Measurements from ENCODE around the gene GANC.
A peak's percentile ranks its signal among the peaks of the same experiment; 100 is the strongest.
"Not testable (repeated sequence)": the region's sequence is repeated elsewhere in the genome, so short reads cannot be mapped to it uniquely, and the experiment has no call there.

Gene GANC, protein sequence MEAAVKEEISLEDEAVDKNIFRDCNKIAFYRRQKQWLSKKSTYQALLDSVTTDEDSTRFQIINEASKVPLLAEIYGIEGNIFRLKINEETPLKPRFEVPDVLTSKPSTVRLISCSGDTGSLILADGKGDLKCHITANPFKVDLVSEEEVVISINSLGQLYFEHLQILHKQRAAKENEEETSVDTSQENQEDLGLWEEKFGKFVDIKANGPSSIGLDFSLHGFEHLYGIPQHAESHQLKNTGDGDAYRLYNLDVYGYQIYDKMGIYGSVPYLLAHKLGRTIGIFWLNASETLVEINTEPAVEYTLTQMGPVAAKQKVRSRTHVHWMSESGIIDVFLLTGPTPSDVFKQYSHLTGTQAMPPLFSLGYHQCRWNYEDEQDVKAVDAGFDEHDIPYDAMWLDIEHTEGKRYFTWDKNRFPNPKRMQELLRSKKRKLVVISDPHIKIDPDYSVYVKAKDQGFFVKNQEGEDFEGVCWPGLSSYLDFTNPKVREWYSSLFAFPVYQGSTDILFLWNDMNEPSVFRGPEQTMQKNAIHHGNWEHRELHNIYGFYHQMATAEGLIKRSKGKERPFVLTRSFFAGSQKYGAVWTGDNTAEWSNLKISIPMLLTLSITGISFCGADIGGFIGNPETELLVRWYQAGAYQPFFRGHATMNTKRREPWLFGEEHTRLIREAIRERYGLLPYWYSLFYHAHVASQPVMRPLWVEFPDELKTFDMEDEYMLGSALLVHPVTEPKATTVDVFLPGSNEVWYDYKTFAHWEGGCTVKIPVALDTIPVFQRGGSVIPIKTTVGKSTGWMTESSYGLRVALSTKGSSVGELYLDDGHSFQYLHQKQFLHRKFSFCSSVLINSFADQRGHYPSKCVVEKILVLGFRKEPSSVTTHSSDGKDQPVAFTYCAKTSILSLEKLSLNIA (N-terminal part only)

GRCh38 chr15:42272939-42273899 is at the start of gene GANC, which contains the start of gene TMEM87A:
TSS of gene GANC (plus strand) at chr15:42273201. CDS start at chr15:42274482, 1,281 bp downstream.
TSS of gene TMEM87A (minus strand) at chr15:42273433. CDS start at chr15:42273398, 35 bp downstream.
- DNase-seq: peak; percentile 95

DNA sequence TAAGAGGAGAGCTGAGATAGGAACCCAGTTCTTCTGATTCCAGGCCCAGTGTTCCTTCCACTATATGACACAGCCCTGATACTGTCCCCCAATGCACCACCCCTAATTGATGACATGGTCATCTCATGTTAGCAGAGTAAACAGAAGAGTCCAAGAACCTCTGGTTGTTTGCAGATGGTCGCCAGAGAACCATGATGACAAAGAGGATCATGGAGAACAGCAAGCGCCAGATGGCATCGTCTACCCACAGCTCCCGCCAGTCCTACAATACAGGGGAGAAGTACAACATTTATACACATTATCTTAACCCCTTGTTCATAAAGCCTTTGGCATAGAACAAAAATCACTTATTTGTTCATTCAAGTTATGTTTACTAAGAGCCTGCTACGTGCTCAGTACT is 46.4 kb upstream of the GANC start:
- no peak for DNase-seq

- DNase-seq: no peak
These were observed 45.0 kb upstream of the GANC start for GRCh38 chr15:42228036-42228435.

DNA sequence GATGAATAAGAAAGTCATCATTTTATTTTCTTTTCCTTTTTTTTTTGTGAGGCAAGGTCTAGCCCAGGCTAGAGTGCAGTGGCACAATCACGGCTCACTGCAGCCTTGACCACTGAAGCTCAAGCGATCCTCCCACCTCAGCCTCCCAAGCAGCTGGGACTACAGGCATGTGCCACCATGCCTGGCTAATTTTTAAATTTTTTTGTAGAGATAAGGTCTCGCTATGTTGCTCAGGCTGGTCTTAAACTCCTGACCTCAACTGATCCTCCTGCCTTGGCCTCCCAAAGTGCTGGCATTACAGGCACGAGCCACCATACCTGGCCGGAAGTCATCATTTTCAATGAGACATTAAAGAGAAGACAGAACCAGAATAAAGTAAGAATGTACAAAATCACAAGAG is 44.0 kb upstream of the GANC start:
- not testable (repeated sequence) for DNase-seq

DNA sequence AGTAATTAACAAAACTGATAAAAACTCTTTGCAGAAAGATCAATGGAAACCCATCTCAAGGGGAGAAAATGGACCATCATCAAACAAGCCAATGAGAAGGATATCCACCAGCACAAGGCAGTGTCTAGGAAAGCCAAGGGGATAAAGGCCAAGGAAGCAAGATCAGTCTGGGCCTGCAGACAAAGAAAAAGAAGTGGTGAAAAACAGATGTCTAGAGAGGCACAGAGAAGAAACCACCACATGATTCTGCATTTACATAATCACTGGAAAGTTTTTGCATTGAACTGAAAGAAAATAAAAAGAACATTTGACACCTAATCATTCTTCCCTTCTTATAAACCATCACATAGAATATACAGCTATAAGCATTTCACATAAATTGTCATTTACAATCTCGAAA is 41.9 kb upstream of the GANC start:
- no peak for DNase-seq

GRCh38 chr15:42232606-42233005 is 40.4 kb upstream of the GANC start:
- DNase-seq: no peak

- DNase-seq: no peak
These were observed 39.9 kb upstream of the GANC start for GRCh38 chr15:42233107-42233506.

DNA sequence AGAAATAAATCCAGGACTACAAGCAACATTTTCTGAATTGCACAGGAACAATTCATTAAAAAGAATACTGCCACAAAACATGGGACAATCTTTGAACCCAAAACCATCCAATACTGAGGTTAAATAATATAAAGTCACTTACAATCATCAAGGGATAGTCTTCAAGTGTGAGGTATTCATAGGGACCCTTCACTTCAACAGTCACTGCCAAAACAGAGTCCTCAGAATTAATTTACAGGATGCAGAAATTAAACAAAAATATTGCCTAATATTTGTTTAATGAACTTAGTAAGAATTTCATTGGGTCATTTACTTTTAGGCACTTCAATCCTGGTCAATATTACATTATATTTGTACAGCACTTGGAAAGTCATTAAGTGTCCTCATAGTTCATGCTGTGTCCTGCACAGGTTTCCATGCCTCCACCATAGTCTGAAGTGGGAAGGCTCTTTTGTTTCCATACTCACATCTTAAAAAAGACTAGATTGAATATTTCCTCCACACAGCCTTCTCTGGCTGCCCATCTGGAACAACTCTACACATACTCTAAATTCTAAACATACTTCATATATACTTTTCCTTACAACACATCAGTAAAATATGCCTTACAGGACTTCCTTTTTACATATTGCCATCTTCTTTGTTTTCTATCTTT is 33.3 kb upstream of the GANC start:
- DNase-seq: no peak

DNA sequence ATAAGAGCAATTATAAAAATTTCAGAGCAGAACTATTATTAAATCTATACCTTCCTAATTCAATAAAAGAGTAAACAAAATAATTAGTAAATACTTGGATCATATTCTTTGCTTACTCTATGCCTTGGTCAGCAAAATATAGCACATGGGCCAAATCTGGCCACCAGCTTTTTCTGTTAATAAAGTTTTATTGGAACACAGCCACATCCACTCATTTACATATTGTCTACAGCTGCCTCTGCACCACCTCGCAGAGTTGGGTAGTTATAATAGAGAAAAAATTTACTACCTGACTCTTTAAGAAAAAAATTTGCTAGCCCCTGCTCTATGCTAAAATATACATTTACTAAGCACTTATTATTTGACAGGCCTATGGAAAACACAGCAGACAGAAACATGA is 32.2 kb upstream of the GANC start:
- DNase-seq: no peak

DNA sequence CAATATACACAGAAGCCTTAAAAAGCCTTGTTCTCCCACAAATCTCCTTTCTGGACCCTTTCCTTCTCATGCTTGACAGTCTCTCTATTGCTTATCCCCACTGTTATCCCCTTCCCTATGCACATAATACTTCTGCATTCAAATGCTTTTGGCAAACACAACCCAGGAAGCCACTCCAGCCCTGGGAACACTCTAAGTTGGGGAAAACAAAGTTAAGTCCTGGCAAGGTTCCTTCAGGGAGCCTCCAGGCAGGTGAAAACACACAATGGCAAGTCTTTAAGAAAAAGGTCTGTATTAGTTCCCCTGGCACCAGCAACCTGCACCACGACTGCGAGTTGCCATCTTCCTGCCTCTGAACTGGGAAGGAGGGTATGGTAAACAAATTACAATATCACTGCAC is 19.7 kb upstream of the GANC start:
- DNase-seq: no peak

DNA sequence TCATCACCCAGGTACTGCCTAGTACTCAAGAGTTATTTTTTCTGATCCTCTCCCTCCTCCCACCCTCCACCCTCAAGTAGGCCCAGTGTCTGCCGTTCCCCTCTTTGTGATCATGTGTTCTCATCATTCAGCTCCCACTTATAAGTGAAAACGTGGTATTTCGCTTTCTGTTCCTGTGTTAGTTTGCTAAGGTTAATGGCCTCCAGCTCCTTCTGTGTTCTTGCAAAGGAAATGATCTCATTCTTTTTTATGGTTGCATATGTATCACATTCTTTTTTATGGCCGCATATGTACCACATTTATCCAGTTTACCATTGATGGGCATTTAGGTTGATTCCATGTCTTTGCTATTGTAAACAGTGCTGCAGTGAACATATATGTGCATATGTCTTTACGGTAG is 8.2 kb upstream of the GANC start:
- DNase-seq: no peak

DNA sequence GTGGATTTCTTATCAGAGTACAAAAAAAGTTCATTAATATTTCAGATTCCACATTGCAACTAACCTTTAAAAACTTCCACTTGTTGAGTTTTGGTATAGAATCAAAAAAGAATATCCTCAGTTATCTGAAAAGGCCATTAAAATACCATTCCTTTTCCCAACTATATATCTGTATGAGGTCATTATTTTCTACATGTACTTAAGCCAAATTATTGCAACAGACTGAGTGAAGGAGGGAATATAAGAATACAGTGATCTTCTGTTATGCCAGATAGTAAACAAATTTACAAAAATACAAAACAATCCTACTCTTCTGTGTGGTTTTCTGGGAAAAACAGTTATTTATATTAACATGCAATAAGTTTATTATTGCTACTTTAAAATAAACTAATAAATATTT is 5.7 kb upstream of the GANC start:
- no peak for DNase-seq

- DNase-seq: no peak
These were observed 2.5 kb upstream of the GANC start for GRCh38 chr15:42270551-42270950.

DNA sequence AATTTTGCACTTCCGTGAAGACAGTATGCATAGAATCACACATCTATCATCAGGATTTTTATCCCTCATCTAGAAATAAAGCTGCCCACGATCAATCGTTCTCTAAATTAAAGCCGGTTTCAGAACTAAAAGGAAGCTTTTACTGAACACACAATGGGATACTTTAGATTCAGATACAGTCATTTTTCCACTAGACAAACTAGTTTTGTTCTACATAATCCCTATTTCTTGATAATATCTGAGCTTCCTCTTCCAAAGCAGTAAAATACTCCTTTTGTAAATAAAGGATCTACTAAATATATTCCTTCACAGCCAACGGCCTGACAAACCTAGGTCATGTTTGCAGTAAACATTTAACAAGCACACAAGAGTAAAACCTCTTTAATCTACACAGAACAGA is 2.0 kb upstream of the GANC start:
- no peak for DNase-seq

DNA sequence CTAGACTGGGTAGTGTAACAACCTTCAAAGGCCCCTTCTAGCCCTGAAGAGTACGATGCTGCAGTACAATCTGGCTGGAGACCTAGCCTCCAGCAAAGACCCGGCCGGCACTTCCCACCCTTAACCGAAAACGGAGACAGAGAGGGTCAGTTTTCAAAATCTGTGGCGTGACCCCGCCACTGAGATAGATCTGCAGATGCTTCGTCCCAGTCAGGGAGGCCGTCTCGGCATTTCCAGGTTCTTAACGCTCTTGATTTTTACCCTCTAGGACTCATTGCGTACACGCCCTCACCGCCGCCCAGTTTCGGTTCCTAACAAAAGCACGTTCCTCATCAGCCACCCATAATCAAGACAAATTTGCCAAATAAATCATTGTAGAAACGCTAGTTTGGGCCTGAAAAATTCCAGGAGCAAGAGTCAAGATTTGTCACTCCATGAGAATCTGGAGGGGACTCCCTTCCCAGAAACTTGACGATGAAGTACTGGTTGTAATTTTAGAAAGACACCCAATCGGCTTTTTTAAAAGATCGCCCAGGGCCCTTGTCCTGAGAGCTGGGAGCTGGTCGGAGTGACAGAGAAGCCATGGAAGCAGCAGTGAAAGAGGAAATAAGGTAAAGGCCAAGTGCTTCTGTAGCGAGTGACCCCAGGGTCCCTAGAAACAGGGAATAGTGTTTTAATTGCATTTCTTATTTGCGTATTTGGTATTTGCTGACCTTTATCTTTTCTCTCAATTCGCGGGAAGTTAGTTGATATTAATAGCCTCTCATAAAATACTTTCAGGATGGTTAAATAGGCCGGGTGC is 1.1 kb downstream of the GANC start:
- DNase-seq: peak; percentile 35

DNA sequence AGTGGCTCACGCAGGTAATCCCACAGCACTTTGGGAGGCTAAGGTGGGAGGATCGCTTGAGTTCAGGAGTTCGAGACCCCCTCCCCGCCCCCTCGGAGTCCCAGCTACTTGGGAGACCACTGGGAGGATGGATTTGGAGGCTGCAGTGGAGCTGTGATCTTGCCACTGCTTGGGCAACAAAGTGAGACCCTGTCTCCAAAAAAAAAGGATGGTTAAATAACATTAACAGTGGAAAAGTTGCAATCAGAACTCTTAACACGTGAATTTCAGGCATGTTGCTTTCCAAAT is 1.6 kb downstream of the GANC start:
- no peak for DNase-seq

DNA sequence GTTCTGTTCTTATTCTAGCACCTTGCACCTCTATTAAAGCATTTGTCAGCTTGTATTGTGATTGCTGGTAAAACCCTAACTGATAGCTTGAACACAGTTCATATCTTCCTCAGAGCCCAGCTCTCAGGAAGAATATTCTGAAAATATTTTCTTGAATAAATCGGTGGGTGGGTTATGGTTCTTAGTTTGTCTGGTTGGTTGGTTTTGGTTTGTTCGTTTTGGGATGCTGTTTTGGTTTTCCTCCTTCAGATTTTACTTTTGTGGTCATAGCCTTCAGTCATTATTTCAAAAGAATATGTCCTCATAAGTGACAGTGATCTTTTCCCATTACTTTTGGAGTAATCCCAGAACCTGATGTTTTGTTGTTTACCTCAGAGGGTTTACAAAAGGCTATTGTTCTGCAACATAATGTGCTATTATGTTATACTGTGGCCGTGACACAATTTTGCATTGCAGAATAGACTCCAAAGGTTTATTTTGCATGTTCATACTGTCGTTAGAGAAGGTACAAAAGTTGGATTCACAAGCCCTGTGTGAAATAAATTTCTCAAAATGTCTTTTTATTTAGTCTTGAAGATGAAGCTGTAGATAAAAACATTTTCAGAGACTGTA is 2.9 kb downstream of the GANC start:
- no peak for DNase-seq

DNA sequence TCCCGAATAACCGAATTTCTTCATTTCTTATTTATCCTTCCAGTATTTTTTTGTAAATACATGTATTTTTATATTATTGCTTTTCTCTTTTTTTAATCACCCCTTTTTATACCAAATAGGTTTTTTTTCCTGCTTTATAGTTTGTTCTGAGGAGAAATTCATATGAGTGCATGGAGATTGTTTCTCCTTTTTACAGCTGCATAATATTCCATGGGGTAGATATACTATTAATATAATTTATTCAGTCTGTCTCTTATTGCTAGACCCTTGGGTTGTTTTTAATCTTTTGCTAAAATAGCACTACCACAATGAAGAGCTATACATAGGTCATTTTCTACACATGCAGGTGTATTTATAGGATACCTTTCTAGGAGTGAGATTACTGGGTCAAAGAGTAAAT is 3.8 kb downstream of the GANC start:
- DNase-seq: no peak

DNA sequence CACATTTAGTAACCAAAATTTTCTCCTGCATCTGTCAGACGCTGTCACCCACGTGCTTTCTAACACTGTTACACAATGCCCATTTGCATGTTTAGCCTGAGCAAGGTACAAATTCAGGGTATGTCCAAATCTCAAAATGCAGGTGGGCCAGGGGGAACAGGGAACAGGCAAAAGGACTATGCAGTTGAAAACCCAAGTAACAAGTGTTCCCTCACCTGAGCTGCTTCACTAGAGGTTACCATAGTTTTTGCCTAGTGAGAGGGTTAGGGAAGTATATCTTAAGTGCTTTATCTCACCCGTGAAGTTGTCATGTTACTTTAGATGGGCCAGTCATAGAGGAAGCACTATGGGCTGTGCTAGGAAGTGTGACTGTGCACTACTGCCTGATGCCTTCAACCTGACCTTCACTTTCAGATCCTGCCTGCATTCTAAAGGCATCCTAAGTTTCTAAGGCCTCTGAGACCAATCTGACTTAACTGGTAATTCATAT is 6.3 kb downstream of the GANC start:
- no peak for DNase-seq

DNA sequence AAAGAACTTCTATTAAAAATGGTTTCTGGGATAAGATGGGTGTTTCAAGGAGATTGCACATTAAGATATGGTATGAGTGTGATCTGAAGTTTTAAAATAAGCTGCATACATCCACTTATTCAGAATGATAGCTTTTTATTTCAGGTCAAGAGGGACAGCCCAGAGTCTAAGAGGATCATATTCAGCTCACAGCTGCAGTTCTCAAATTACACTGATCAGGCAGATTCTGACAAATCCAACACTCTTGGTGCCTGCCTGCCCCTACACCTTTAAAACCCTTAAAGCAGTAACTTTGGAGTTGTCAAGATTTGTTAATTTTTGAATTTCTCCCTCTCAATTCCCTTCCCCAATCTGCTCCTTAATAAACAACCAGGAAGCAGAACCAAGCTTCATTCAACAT is 9.3 kb downstream of the GANC start:
- DNase-seq: no peak

GRCh38 chr15:42282926-42283325 is 9.9 kb downstream of the GANC start:
- no peak for DNase-seq
